HEK293T (cell line): ENCODE data around the gene KAT5.
"Not testable (repeated sequence)": the region's sequence is repeated elsewhere in the genome, so short reads cannot be mapped to it uniquely, and the experiment has no call there.

Source experiments
- CTBP1 ChIP-seq: fragments of 450-650 bp; IDR thresholded peaks from 2 replicates; pipeline ENCODE4 v1.6.1; 2016; ENCODE audit warnings: borderline replicate concordance
- ELF4 ChIP-seq: fragments of 450-650 bp; IDR thresholded peaks from 2 replicates; pipeline ENCODE4 v1.6.1; 2017; ENCODE audit warnings: antibody characterized with exemption
- FOXA1 ChIP-seq: fragments of 450-650 bp; IDR thresholded peaks from 2 replicates; pipeline ENCODE4 v1.6.1; 2016; ENCODE audit warnings: mild to moderate bottlenecking
- L3MBTL2 ChIP-seq: fragments of 450-650 bp; conservative IDR thresholded peaks from 2 replicates; pipeline ENCODE4 v1.6.1; 2016; ENCODE audit warnings: mild to moderate bottlenecking
- LEF1 ChIP-seq: fragments of 450-650 bp; IDR thresholded peaks from 2 replicates; pipeline ENCODE4 v1.6.1; 2017; ENCODE audit warnings: mild to moderate bottlenecking, borderline replicate concordance
- NFRKB ChIP-seq: fragments of 450-650 bp; IDR thresholded peaks from 2 replicates; pipeline ENCODE4 v1.6.1; 2016; ENCODE audit warnings: mild to moderate bottlenecking, moderate library complexity
- PKNOX1 ChIP-seq: fragments of 450-650 bp; IDR thresholded peaks from 2 replicates; pipeline ENCODE4 v1.6.1; 2016
- SP1 ChIP-seq: fragments of 450-650 bp; IDR thresholded peaks from 2 replicates; pipeline ENCODE4 v1.6.1; 2017
- TARDBP ChIP-seq: fragments of 450-650 bp; IDR thresholded peaks from 2 replicates; pipeline ENCODE4 v1.6.1; 2016

GRCh38 chr11:65735111-65735510 is 23.1 kb downstream of the KAT5 start:
- not testable (repeated sequence) for TF ChIP-seq TARDBP, SP1, PKNOX1, LEF1, L3MBTL2, CTBP1, FOXA1, NFRKB, ELF4
